NCI-H526 (cell line): ENCODE data around the gene ADAMTS2.

ENCODE experiments used
- DNase-seq, 2 experiments: peaks; one replicate each; lab custom pipeline; 2025; lab: John Stamatoyannopoulos, UW

The ADAMTS2 gene

GRCh38 chr5:179371681-179372680 lies 26.7 kb upstream of the ADAMTS2 start:
- DNase-seq, result peak in 1 of 2 experiments; percentile 14

- no peak for DNase-seq
These were observed 25.9 kb upstream of the ADAMTS2 start for GRCh38 chr5:179371121-179371510.

GRCh38 chr5:179370490-179371120 lies 25.3 kb upstream of the ADAMTS2 start:
- no peak for DNase-seq

- no peak for DNase-seq
These were observed 24.2 kb upstream of the ADAMTS2 start for GRCh38 chr5:179369530-179369884.

GRCh38 chr5:179368806-179369529 lies 23.7 kb upstream of the ADAMTS2 start:
- DNase-seq, result no peak

- no peak for DNase-seq
These were observed 23.0 kb upstream of the ADAMTS2 start for GRCh38 chr5:179368126-179368805.

- DNase-seq, result no peak
These were observed 22.2 kb upstream of the ADAMTS2 start for GRCh38 chr5:179367491-179367890.

GRCh38 chr5:179362355-179362754 lies 17.1 kb upstream of the ADAMTS2 start:
- DNase-seq, result no peak

- DNase-seq, result no peak
These were observed 15.9 kb upstream of the ADAMTS2 start for GRCh38 chr5:179361037-179361603.

GRCh38 chr5:179357031-179357430 lies 11.8 kb upstream of the ADAMTS2 start:
- DNase-seq, result no peak

- no peak for DNase-seq
These were observed 11.0 kb upstream of the ADAMTS2 start for GRCh38 chr5:179355976-179356974.

GRCh38 chr5:179354305-179354882 lies 9.1 kb upstream of the ADAMTS2 start:
- no peak for DNase-seq

GRCh38 chr5:179348843-179349242 lies 3.6 kb upstream of the ADAMTS2 start:
- no peak for DNase-seq

- no peak for DNase-seq
These were observed 2.8 kb upstream of the ADAMTS2 start for GRCh38 chr5:179348011-179348530.

- DNase-seq, result no peak
These were observed 2.3 kb upstream of the ADAMTS2 start for GRCh38 chr5:179347581-179347980.

GRCh38 chr5:179346875-179347274 lies 1.6 kb upstream of the ADAMTS2 start:
- no peak for DNase-seq

- no peak for DNase-seq
These were observed 1.1 kb upstream of the ADAMTS2 start for GRCh38 chr5:179346401-179346800.

- peak in 1 of 2 experiments; percentile 58 for DNase-seq
These were observed 153 bp downstream of the ADAMTS2 start for GRCh38 chr5:179345183-179345432.

- DNase-seq, result peak in 1 of 2 experiments; percentile 55
These were observed 654 bp downstream of the ADAMTS2 start for GRCh38 chr5:179344431-179345182.
